Activated naive CD4-positive, alpha-beta T cell treated with anti-CD3 and anti-CD28 coated beads for 36 hours (primary cell): ENCODE results near the gene CUEDC1. TPM values are rescaled to one million over a fixed set of nuclear protein-coding genes. Genes with fewer than 3 reads are reported as not detected.

Experiments
- CTCF ChIA-PET: fragments of 350-600 bp; sonication (Branson Sonifier 250); formaldehyde crosslinking; loops from one replicate; lab custom pipeline; 2021; ENCODE audit warnings: antibody characterized with exemption; lab: Charles Lee
- DNase-seq: peaks from one replicate; pipeline ENCODE4 v3.0.0-alpha.2; 2020
- H3K27ac Mint-ChIP-seq: one replicate; pipeline ENCODE4 v1.8.0; 2021; ENCODE audit warnings: mild to moderate bottlenecking, mixed read lengths
- H3K27me3 Mint-ChIP-seq: one replicate; pipeline ENCODE4 v1.8.0; 2021; ENCODE audit warnings: low read depth, mixed read lengths
- H3K36me3 Mint-ChIP-seq: one replicate; pipeline ENCODE4 v1.8.0; 2021; ENCODE audit warnings: low read depth, mixed read lengths
- H3K4me1 Mint-ChIP-seq: one replicate; pipeline ENCODE4 v1.8.0; 2021; ENCODE audit warnings: low read depth, mixed read lengths
- H3K4me3 Mint-ChIP-seq: one replicate; pipeline ENCODE4 v1.8.0; 2021; ENCODE audit warnings: mild to moderate bottlenecking, moderate library complexity, mixed read lengths
- H3K9me3 Mint-ChIP-seq: one replicate; pipeline ENCODE4 v1.8.0; 2021; ENCODE audit warnings: mixed read lengths
- intact Hi-C: fragments of 100-400 bp; cut with micrococcal nuclease; formaldehyde crosslinking; loops from one replicate; pipeline ENCODE4 v1.15.1; 2023
- total RNA-seq, 2 experiments: library from RNA; stranded (reverse); gene quantifications; one replicate each; pipeline ENCODE4 v1.2.3, GENCODE V29; 2021

Gene CUEDC1
- total RNA-seq, 2 experiments from 2014 or later: 0.47 to 0.69 TPM

- Mint-ChIP-seq H3K36me3 (no peaks in the 10 kb centered on the region), H3K27me3 (no peaks in the 10 kb centered on the region), H3K4me1 (peaks cover 4% of the 10 kb centered on the region), H3K4me3 (no peak overlapping the region), H3K9me3 (no peaks in the 10 kb centered on the region), H3K27ac (no peak overlapping the region)
- intact Hi-C loops: no loop called here
- CTCF ChIA-PET: interaction anchor here (0.5 to 0.9 kb wide), 2 partner anchors 14 to 93 kb away, joined by 5 read pairs; no protein-coding TSS in a partner anchor
- DNase-seq: no peak
Measured at GRCh38 chr17:57902800-57903759, 52.1 kb downstream of the CUEDC1 start.

- H3K27me3 Mint-ChIP-seq: no peaks in the 10 kb centered on the region
- H3K4me1 Mint-ChIP-seq: peaks cover 4% of the 10 kb centered on the region
- intact Hi-C loops: no loop called here
- no peak overlapping the region for H3K4me3 Mint-ChIP-seq
- H3K27ac Mint-ChIP-seq: no peak overlapping the region
- CTCF ChIA-PET: interaction anchor here (0.7 kb wide), 1 partner anchor 79 kb away, joined by 3 read pairs; no protein-coding TSS in a partner anchor
- no peaks in the 10 kb centered on the region for H3K36me3 Mint-ChIP-seq
- H3K9me3 Mint-ChIP-seq: no peaks in the 10 kb centered on the region
- DNase-seq: no peak
Measured at GRCh38 chr17:57902117-57902799, 53.0 kb downstream of the CUEDC1 start.

GRCh38 chr17:57900991-57901743, 54.0 kb downstream of the CUEDC1 start:
- H3K4me3 Mint-ChIP-seq: no peak overlapping the region
- H3K27ac Mint-ChIP-seq: no peak overlapping the region
- H3K9me3 Mint-ChIP-seq: no peaks in the 10 kb centered on the region
- no peaks in the 10 kb centered on the region for H3K36me3 Mint-ChIP-seq
- peaks cover 4% of the 10 kb centered on the region for H3K4me1 Mint-ChIP-seq
- CTCF ChIA-PET: interaction anchor here (0.7 to 1.4 kb wide), 2 partner anchors 42 to 78 kb away, joined by 3 read pairs; no protein-coding TSS in a partner anchor
- H3K27me3 Mint-ChIP-seq: no peaks in the 10 kb centered on the region
- intact Hi-C loops: no loop called here
- no peak for DNase-seq

- no peak for DNase-seq
- no peaks in the 10 kb centered on the region for H3K36me3 Mint-ChIP-seq
- H3K9me3 Mint-ChIP-seq: no peaks in the 10 kb centered on the region
- H3K27me3 Mint-ChIP-seq: no peaks in the 10 kb centered on the region
- peaks cover 4% of the 10 kb centered on the region for H3K4me1 Mint-ChIP-seq
- H3K27ac Mint-ChIP-seq: no peak overlapping the region
- CTCF ChIA-PET: interaction anchor here (0.5 to 1.2 kb wide), 5 partner anchors 41 to 498 kb away, joined by 3 read pairs; no protein-coding TSS in a partner anchor
- no peak overlapping the region for H3K4me3 Mint-ChIP-seq
- intact Hi-C loops: no loop called here
Measured at GRCh38 chr17:57899822-57900221, 55.4 kb downstream of the CUEDC1 start.

- CTCF ChIA-PET: interaction anchor here (0.5 to 1.2 kb wide), 5 partner anchors 41 to 498 kb away, joined by 3 read pairs; no protein-coding TSS in a partner anchor
- H3K27ac Mint-ChIP-seq: no peak overlapping the region
- no peak for DNase-seq
- no peaks in the 10 kb centered on the region for H3K9me3 Mint-ChIP-seq
- no peak overlapping the region for H3K4me3 Mint-ChIP-seq
- no peaks in the 10 kb centered on the region for H3K27me3 Mint-ChIP-seq
- H3K36me3 Mint-ChIP-seq: no peaks in the 10 kb centered on the region
- intact Hi-C loops: no loop called here
- peaks cover 4% of the 10 kb centered on the region for H3K4me1 Mint-ChIP-seq
Measured at GRCh38 chr17:57899391-57899790, 55.8 kb downstream of the CUEDC1 start.

GRCh38 chr17:57898487-57899311, 56.5 kb downstream of the CUEDC1 start:
- intact Hi-C loops: no loop called here
- Mint-ChIP-seq H3K27ac (no peak overlapping the region), H3K9me3 (no peaks in the 10 kb centered on the region), H3K36me3 (no peaks in the 10 kb centered on the region), H3K4me3 (no peak overlapping the region), H3K4me1 (peaks cover 4% of the 10 kb centered on the region), H3K27me3 (no peaks in the 10 kb centered on the region)
- DNase-seq: no peak
- CTCF ChIA-PET: interaction anchor here (0.9 to 1.2 kb wide), 3 partner anchors 42 to 116 kb away, joined by 3 read pairs; no protein-coding TSS in a partner anchor

GRCh38 chr17:57895382-57896060, 59.7 kb downstream of the CUEDC1 start:
- intact Hi-C loops: no loop called here

GRCh38 chr17:57894848-57895247, 60.4 kb downstream of the CUEDC1 start:
- intact Hi-C loops: loop anchor here (5.0 kb wide), 1 partner anchor 62 kb away; the partner anchor contains the start of gene CUEDC1
- H3K36me3 Mint-ChIP-seq: no peaks in the 10 kb centered on the region
- DNase-seq: no peak
- no peak overlapping the region for H3K27ac Mint-ChIP-seq
- H3K27me3 Mint-ChIP-seq: no peaks in the 10 kb centered on the region
- H3K4me1 Mint-ChIP-seq: peaks cover 2% of the 10 kb centered on the region
- CTCF ChIA-PET: interaction anchor here (3.5 kb wide), 1 partner anchor 52 kb away, joined by 13 read pairs; no protein-coding TSS in a partner anchor
- no peaks in the 10 kb centered on the region for H3K9me3 Mint-ChIP-seq
- H3K4me3 Mint-ChIP-seq: no peak overlapping the region

More at GRCh38 chr17:57895382-57896060, 59.7 kb downstream of the CUEDC1 start:
- H3K4me1 Mint-ChIP-seq: peaks cover 2% of the 10 kb centered on the region
- H3K9me3 Mint-ChIP-seq: no peaks in the 10 kb centered on the region
- CTCF ChIA-PET: no interaction called here
- no peak overlapping the region for H3K27ac Mint-ChIP-seq
- H3K4me3 Mint-ChIP-seq: no peak overlapping the region
- no peak for DNase-seq
- H3K27me3 Mint-ChIP-seq: no peaks in the 10 kb centered on the region
- no peaks in the 10 kb centered on the region for H3K36me3 Mint-ChIP-seq

GRCh38 chr17:57892820-57893595, 62.2 kb downstream of the CUEDC1 start:
- intact Hi-C loops: loop anchor here (1.0 to 5.0 kb wide), 4 partner anchors 64 to 220 kb away; partner anchors contain the start of gene CUEDC1
- Mint-ChIP-seq H3K4me1 (peaks cover 2% of the 10 kb centered on the region), H3K36me3 (no peaks in the 10 kb centered on the region), H3K9me3 (no peaks in the 10 kb centered on the region), H3K27ac (no peak overlapping the region), H3K4me3 (no peak overlapping the region), H3K27me3 (no peaks in the 10 kb centered on the region)
- CTCF ChIA-PET: interaction anchor here (0.7 to 3.7 kb wide), 17 partner anchors 12 to 277 kb away, joined by 3 to 24 read pairs (median 4); no protein-coding TSS in a partner anchor
- no peak for DNase-seq
